GM21423 (cell line): Measurements from ENCODE around the gene DCANP1.

ENCODE experiments used
- ATAC-seq: cut with Tn5 transposase; IDR thresholded peaks from one replicate; pipeline ENCODE4 v1.9.1; 2021; ENCODE audit warnings: mild to moderate bottlenecking, moderate library complexity; ENCODE audit not compliant: unreplicated experiment

Gene DCANP1

GRCh38 chr5:135428586-135428985 lies 18.6 kb downstream of the DCANP1 start:
- no peak for ATAC-seq

DNA sequence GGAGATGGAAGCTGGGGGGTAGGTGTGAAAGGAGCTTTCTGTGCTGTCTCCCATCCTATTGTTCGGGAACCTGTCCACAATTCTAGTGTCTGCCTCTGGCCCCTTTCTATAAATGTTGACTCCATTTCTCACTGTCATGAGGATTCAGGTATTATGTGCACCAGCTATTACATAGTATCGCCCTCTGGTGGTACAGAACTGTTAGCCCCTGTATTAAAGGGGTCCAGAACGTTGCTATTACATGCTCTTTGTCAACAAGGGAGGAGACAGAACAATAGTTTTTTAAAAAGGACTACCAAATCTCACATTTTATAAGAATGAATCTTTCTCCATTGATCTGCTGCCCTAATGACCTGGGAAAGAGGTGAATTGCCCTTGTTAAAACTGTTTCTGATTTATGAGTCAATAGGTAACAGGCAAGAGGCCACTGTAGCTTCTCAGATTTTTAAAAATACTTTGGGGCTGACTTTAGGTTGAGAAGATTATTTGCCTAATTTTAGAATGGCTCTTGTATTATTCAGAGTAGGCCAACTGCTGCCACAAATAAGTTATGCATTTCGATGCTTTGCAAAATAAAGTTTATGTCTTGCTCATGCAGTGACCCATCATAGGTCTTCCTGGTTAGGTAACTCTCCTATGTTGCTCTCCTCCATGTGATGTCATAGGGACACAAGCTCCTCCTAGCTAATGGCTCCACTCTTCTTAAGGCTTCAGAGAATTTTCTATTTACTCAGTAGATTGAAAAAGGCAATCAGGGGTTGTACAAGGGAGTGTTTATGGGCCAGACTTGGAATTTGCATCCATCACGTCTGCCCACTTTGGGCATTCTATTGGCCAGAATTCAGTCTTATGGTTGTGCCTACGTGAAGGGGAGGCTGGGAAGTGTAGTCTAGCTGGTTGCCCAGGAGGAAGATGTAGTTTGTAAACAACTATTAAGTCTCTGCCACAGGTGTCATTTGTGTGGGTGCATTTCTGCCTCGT lies 20.8 kb downstream of the DCANP1 start:
- peak; percentile 90 for ATAC-seq

- no peak for ATAC-seq
Measured at GRCh38 chr5:135425641-135426040, 21.5 kb downstream of the DCANP1 start.

DNA sequence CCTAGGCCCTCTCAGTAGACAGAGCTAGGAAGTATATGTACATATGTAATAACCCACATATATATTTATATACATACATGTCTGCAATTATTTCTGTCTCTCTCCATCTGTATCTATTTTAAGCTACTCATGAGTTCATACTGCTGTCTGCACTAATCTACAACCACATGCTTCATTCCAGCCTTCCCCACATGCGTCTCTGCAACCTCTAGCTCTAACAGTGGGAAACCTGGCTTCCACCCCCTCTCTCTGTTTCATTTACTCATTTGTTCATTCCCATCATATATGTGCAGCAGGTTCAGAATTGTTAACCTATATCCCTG lies 23.3 kb downstream of the DCANP1 start:
- ATAC-seq, result no peak

GRCh38 chr5:135423146-135423845 lies 23.9 kb downstream of the DCANP1 start:
- ATAC-seq, result no peak

- no peak for ATAC-seq
Measured at GRCh38 chr5:135422419-135422818, 24.7 kb downstream of the DCANP1 start.

GRCh38 chr5:135417083-135417482 lies 30.1 kb downstream of the DCANP1 start:
- no peak for ATAC-seq

DNA sequence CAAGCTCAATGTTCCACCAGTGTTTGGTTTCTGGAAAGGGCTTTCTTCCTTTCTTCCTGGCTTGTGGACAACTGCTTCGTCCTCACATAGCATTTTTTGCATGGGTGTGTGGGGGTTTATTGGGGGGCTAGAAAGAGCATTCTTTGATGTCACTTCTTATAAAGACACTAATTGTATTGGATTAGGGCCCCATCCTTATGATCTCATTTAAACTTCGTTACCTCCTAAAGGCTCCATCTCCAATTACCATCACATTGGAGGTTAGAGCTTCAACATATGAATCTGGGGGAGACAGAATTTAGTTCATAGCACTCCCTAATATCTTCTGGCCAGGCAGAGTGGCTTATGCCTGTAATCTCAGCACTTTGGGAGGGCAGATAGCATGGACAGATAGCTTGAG lies 42.1 kb downstream of the DCANP1 start:
- ATAC-seq, result no peak

DNA sequence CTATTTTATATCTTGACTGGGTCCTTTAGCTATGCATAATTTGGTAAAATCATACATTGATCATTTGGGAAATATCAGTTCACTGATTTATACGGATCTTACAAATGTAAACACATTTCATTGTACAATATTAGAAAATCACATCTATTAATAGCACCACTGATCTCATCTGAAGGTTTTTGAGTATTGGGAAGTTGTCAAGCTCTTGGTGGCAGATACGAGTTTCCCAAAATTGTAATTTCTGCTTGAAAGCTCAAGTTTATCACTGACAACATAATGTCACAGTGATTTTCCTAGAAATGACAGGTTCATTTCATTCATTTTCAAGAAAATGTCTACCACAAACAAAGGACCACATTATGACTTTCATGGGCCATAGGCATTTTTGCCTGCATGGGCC lies 45.1 kb downstream of the DCANP1 start:
- ATAC-seq, result no peak

DNA sequence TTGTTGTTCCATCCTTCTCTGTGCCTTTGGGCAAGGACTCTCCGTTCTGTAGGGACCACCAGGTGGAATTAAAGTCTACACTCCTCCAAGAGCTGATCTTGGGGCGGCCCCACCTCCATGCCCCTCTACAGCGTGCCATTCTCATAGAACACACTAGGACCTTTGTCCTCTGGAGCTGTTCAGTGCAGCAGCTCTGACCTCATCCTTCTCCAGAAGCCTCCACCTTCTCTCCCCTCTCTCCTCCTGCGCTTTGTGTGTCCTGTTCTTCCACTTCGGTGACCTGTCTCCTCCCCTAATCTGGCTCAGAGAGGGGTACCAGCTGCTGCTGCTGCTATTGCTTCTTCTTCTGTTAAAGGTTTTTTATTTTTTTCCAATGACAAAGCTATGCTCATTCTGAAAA lies 46.3 kb downstream of the DCANP1 start:
- ATAC-seq, result no peak

DNA sequence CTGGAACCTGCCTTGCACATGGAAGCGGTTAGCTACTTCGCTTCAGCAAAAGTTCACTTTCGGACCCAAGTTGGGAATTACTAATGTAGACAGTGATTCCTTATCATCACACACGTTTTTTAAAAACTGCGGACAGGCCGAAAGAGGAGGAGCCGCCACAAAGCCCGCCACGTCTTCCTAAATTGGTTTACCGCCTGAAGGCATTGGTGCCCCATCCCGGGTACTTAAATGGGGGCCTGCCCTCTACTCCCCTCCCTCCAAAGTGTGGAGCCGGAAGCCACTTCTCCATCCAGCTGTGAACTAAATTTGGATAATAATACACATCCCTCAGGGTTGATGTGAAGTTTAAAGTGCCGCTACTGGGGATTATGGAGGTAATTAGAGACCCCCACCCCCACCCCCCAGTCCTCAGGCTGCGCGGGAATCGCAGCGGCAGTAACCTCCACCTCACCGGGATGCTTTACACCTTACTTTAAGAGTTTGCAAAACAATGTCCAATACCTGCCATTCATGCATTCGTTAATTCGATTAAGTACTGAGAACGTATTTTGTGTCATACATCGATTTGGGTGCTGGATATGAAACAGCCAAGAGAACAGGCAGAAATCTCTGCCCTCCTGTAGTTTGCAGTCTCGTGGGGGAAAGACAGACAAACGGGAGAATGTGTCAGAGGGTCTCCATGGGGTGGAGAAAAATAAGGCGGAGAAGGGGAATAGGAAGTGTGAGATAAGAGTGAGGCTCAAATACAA lies 47.2 kb downstream of the DCANP1 start:
- no peak for ATAC-seq

DNA sequence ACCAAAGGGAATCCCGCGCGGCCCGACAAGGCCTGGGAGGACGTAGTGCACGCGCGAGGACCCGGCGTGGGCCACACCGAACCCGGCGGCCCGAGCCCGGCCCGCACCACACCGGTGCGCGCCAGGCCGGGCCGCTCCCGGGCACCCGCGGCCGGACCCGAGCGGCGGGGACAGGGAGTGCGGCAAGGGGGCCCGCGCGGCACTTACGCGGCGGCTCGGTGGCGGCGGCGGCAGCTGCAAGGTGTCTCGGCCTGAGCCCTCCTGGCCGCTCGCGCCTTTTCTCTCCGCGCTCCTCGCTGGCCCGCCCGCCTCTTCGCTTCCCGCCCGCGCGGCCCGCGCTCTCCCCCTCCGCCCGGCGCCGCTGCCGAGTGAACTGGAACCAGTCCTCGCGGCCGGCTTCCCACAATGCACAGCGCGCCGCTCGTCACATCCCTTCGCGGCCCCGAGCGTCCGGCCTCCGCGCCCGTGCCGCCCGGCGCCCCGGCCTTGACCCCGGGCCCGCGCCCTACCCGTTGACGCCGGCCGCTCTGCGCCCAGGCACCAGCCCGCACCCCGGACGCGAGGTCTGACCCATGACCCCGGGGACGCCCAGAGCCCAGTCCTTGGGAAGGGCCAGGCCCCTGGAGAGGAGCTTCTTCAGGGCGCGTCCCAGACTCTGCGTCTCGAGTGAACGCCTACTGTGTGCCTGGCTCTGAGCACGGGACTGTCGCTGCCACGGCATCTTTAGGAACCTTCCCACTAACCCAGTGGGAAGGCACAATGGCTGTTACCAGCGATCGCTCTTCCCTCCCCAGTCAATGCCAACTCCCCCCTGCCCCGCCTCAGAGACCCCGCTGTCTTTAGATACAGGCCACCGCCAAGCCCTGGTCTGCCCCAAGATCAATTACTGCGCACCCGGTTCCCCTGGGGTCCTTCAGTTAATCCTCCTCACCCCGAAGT lies 48.0 kb downstream of the DCANP1 start, which contains the start of gene MACROH2A1:
Gene MACROH2A1 (minus strand): TSS at position 377 of the 939 bp plus-strand sequence. CDS start 10,138 bp downstream, outside the sequence.
- ATAC-seq, result peak; percentile 82

GRCh38 chr5:135398160-135398854 lies 48.8 kb downstream of the DCANP1 start:
- ATAC-seq, result peak; percentile 32

DNA sequence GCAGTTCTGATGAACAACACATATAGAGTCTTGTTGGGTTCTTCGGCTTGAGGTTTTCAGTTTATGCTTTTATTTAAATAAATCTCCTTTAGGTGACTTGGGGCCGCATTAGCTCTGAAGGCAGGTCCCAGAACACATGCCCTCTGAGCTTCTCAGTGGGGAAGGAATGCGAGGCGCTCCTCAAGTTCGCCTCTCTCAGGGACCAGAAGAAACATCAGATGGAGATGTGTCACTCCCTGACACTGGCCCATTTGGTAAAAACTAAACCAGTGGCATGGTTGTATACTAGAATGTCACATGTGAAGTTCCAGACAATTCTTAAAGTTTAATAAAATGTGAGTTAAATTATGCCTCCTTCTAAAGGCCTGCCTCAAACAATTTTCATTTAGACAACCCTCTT lies 50.1 kb downstream of the DCANP1 start:
- ATAC-seq, result no peak

- ATAC-seq, result no peak
Measured at GRCh38 chr5:135396459-135397055, 50.6 kb downstream of the DCANP1 start.

GRCh38 chr5:135395866-135396265 lies 51.3 kb downstream of the DCANP1 start:
- ATAC-seq, result no peak

- no peak for ATAC-seq
Measured at GRCh38 chr5:135395451-135395850, 51.7 kb downstream of the DCANP1 start.
